Stimulated activated CD8-positive, alpha-beta memory T cell treated with anti-CD3 and anti-CD28 coated beads, Interleukin-15, amount 100 ng/mL, for 4 hours (primary cell): ENCODE results near the gene MORC2.

Experiments used
- DNase-seq, 2 donors: peaks; one replicate each; pipeline ENCODE4 v3.0.0-alpha.2; 2020; ENCODE audit warnings: low read depth in 2 of 2

MORC2 gene

DNA sequence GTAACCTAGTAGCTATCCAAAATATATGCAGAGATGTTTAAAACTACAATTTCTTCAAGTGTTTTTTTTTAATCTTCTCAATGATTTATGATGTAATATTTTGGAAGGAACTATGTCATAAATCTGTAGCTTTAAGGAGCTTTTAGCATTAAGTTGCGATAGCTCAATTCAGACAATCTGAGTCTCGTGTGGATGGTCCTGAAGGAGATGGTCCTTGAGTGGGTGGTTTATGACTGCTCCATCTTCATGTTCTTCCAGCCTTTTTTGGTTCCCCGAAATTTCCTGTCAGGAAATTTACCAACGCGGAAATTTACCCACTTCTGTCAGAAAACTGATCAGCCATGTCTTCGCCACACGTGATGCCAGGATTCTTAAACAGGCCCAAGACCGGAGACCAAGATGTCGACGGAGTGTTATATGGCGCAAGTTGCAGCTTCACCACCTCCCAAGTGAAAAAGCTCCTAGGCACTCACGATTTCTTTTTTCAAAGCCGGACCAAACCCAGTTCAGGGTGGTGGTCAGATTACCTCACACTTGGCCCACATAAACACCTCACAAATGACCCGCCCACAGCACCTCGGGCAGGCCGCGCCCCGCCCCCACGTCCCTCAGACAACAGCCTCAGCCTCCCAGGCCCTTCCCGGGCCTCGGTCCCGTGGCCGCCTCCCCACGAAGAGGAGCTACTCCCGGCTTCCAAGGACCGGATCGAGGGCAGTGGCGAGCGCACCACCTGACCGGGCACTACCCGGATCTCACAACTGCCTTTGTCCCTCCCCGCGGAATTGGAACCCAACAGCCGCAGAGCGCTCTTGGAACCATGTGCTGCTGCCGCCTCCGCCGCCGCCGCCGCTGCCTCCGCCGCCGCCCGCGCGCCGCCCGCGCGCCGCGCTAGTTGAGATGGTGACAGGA, at the start of gene MORC2:
Gene MORC2, minus strand, starts transcription at position 760 of the 909 bp plus-strand sequence. CDS start 885 bp downstream, outside the sequence.
- peak in 1 of 2 donors; percentile 1 for DNase-seq

GRCh38 chr22:31005535-31005934, 37.0 kb upstream of the MORC2 start:
- no peak for DNase-seq

GRCh38 chr22:31001124-31001770, 32.7 kb upstream of the MORC2 start:
- DNase-seq, result no peak

DNA sequence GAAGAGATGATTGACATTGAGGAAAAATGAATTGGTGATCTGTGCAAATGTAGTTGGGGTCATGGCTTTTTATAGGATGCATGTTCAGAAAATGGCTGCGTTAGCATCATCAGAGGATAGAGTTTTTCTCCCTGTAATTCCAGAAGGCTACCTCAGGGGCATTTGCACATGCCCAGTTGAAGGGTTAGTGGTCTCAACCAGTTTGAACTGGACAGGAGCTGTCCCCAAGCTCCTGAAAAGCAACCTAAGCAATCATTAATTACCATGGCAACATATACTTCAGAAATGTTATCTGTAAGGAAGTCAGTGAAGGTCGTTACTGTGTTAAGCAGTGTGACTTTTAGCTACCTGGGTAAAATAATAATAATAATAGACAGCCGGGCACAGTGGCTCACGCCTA, 29.8 kb upstream of the MORC2 start:
- no peak for DNase-seq

DNA sequence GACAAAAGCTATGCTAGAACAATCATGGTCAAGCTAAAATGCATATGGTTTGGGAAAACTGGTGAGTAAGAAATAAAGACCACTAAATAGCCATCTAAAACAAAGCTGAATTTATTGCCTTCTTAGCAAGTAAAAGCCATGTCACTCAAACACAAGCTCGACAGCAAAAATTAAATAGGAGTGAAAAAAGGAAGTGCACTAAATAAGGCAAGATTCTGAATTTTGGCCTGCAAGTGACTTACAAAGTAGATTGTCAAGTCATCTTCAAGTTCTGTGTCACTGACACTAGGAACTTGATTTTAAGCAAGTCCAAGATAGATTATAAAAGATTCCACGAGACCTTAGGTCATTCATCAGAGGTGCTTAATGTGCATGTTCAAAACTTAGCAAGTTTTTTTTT, 27.9 kb upstream of the MORC2 start:
- no peak for DNase-seq

GRCh38 chr22:30994960-30995359, 26.4 kb upstream of the MORC2 start:
- no peak for DNase-seq

- no peak for DNase-seq
Measured at GRCh38 chr22:30992565-30992964, 24.0 kb upstream of the MORC2 start.

DNA sequence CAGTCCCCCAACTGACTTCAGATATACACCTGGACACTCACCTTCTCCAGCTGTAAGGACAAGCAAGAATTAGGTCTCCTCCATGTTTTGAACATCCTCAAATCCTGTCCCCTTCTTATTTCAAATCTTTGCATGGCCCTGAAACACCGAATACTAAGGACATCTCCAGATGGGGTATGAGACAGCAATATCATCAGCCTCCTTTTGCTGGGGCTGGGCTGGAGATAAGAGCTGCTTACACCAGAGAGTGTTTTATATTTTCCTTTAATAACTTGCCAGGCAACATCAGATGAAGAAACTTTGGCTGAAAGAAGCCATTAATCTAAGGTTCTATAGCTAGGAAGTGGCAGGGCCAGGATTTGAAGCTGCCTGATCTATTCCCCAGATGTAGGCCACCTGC, 22.1 kb upstream of the MORC2 start:
- no peak for DNase-seq

GRCh38 chr22:30989474-30989873, 20.9 kb upstream of the MORC2 start:
- no peak for DNase-seq

GRCh38 chr22:30985561-30986208, 17.1 kb upstream of the MORC2 start:
- DNase-seq, result no peak

DNA sequence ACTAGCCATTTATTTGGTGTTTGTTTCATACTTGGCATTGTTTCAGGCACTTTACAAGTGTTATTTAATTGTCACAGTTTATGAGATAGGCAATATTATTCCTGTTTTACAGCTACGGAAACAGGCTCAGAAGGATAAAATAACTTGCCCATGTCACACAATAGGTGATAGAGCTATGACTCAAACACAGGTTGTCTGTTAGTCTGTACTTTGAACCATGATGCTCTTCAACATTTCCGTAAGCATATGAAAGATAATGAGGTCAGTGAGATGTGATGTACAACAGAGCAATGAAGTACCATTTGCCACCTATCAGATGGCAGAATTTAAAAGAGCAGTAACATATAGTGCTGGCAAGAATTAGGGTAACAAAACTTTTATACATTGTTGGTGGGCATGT, 15.7 kb upstream of the MORC2 start:
- DNase-seq, result no peak

DNA sequence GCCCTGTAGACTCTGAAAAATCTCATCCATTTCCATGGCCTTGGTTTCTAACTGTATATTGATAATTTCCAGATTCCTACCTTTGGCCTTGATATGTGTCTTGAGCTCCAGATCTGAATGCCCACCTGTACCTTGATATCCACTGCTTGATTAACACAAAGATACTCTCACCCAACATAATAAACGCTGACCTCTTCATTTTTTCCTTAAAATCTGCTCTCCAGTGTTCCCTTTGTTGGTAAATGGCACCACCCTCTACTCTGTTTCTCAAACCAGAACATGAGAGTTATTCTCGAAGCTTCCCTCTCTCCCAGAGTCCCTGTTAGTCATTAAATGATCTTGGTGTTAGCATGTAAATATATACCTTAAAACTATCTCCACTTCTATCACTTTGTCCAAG, 13.9 kb upstream of the MORC2 start:
- DNase-seq, result no peak

GRCh38 chr22:30979932-30980331, 11.4 kb upstream of the MORC2 start:
- DNase-seq, result no peak

GRCh38 chr22:30978304-30978962, 9.9 kb upstream of the MORC2 start:
- DNase-seq, result no peak

GRCh38 chr22:30970356-30970746, 1.8 kb upstream of the MORC2 start:
- DNase-seq, result no peak

GRCh38 chr22:30969532-30970355, 1.2 kb upstream of the MORC2 start:
- DNase-seq, result peak; percentile 0 to 17

GRCh38 chr22:30968924-30969531, 454 bp upstream of the MORC2 start, which contains the start of gene TUG1:
TSS of gene TUG1 (plus strand) at chr22:30969265.
- DNase-seq, result peak; percentile 95 to 97

GRCh38 chr22:30964858-30965257, 3.7 kb downstream of the MORC2 start:
- no peak for DNase-seq

DNA sequence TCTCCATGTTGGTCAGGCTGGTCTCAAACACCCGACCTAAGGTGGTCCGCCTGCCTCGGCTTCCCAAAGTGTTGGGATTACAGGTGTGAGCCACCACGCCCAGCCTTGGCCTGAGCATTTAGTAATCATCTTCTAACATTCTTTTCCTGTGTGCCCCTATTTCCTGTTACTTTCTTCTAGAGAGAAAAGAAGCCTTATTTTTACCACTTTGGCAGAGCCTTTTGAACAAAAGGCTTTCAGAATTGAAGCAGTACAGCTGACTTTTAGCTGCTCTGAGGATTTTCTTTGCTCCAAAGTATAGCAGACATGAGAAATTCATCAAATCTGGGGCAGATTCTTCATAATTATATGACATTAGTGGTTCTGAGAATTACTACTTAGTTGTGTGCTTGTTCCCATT, 13.4 kb downstream of the MORC2 start:
- DNase-seq, result no peak

DNA sequence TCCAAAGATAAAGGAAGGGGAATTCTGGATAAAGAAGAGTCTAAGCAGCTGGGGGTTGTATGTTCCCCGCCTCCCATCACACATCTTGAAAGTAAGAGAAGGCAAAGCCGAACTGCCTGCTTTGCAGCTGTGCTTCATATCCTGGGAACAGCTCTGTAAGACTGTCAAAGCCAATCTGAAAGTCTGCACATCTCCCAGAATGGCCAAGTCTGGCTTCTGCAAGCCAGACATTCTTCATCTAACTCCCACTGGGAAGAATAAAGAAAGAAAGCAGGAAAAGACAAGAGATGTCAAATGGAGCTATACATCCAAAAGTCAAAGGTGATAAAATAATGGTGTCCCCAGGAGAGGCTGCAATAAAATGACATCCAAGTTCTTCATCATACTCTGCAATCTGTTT, 15.4 kb downstream of the MORC2 start:
- no peak for DNase-seq
